ENCODE data around the gene DKKL1.

DKKL1 gene

GRCh38 chr19:49338023-49338677, 25.5 kb upstream of the DKKL1 start:
- ATAC-seq = no peak
- no peak for TF ChIP-seq BACH2 (CRISPR knock-in tag; IDR thresholded peaks at IDR 0.05; ENCODE audit: borderline replicate concordance)
- peak; percentile 42; the same call in 1 of the 2 replicates for TF ChIP-seq ZFP3 (CRISPR knock-in tag; IDR thresholded peaks at IDR 0.05)

GRCh38 chr19:49338691-49339300, 24.9 kb upstream of the DKKL1 start:
- TF ChIP-seq BACH2 (CRISPR knock-in tag; IDR thresholded peaks at IDR 0.05; ENCODE audit: borderline replicate concordance) (no peak), POU6F1 (CRISPR knock-in tag; IDR thresholded peaks at IDR 0.05; ENCODE audit: borderline replicate concordance, low read depth) (no peak), ARNTL (CRISPR knock-in tag; IDR thresholded peaks at IDR 0.05; ENCODE audit: borderline replicate concordance, low read depth) (no peak), ZNF8 (CRISPR knock-in tag; IDR thresholded peaks at IDR 0.05) (no peak), RARB (CRISPR knock-in tag; IDR thresholded peaks at IDR 0.05) (no peak), ZNF565 (CRISPR knock-in tag; conservative IDR thresholded peaks at IDR 0.05; ENCODE audit: low read depth) (no peak), CREB5 (CRISPR knock-in tag; IDR thresholded peaks at IDR 0.05; ENCODE audit: low read depth) (no peak), GLIS3 (CRISPR knock-in tag; IDR thresholded peaks at IDR 0.05) (no peak), ZFP3 (CRISPR knock-in tag; IDR thresholded peaks at IDR 0.05) (no peak)
- ATAC-seq = peak; percentile 61

- TF ChIP-seq ESRRG (CRISPR knock-in tag; IDR thresholded peaks at IDR 0.05) (no peak), OSR1 (CRISPR knock-in tag; IDR thresholded peaks at IDR 0.05) (no peak), PATZ1 (CRISPR knock-in tag; IDR thresholded peaks at IDR 0.05; ENCODE audit: borderline replicate concordance) (0 out of 2 replicates have a peak, but pooled peaks have one; percentile 46)
- peak; percentile 91 for ATAC-seq
These were observed 24.2 kb upstream of the DKKL1 start for GRCh38 chr19:49339301-49340068.

- no peak for ATAC-seq
- TF ChIP-seq TOX (CRISPR knock-in tag; IDR thresholded peaks at IDR 0.05; ENCODE audit: borderline replicate concordance) = no peak
- no peak for TF ChIP-seq SNAI2 (CRISPR knock-in tag; IDR thresholded peaks at IDR 0.05)
- no peak for TF ChIP-seq GLIS3 (CRISPR knock-in tag; IDR thresholded peaks at IDR 0.05)
- no peak for TF ChIP-seq CSDC2 (CRISPR knock-in tag; IDR thresholded peaks at IDR 0.05)
- no peak for TF ChIP-seq ZC3H10 (CRISPR knock-in tag; IDR thresholded peaks at IDR 0.05)
These were observed 23.4 kb upstream of the DKKL1 start for GRCh38 chr19:49340069-49340864.

- ATAC-seq = no peak
- TF ChIP-seq ZFP3 (CRISPR knock-in tag; IDR thresholded peaks at IDR 0.05) (no peak), TCF4 (CRISPR knock-in tag; IDR thresholded peaks at IDR 0.05; ENCODE audit: borderline replicate concordance) (no peak), BACH2 (CRISPR knock-in tag; IDR thresholded peaks at IDR 0.05; ENCODE audit: borderline replicate concordance) (no peak), TOX (CRISPR knock-in tag; IDR thresholded peaks at IDR 0.05; ENCODE audit: borderline replicate concordance) (no peak), ISL1 (CRISPR knock-in tag; IDR thresholded peaks at IDR 0.05) (no peak), OSR1 (CRISPR knock-in tag; IDR thresholded peaks at IDR 0.05) (no peak), ZC3H10 (CRISPR knock-in tag; IDR thresholded peaks at IDR 0.05) (no peak), PATZ1 (CRISPR knock-in tag; IDR thresholded peaks at IDR 0.05; ENCODE audit: borderline replicate concordance) (no peak), ZNF70 (CRISPR knock-in tag; IDR thresholded peaks at IDR 0.05) (no peak), CSDC2 (CRISPR knock-in tag; IDR thresholded peaks at IDR 0.05) (no peak), PPARA (CRISPR knock-in tag; IDR thresholded peaks at IDR 0.05; ENCODE audit: borderline replicate concordance) (no peak), RARB (CRISPR knock-in tag; IDR thresholded peaks at IDR 0.05) (no peak), CSRNP3 (CRISPR knock-in tag; IDR thresholded peaks at IDR 0.05) (no peak), GLIS3 (CRISPR knock-in tag; IDR thresholded peaks at IDR 0.05) (no peak), ARNTL (CRISPR knock-in tag; IDR thresholded peaks at IDR 0.05; ENCODE audit: borderline replicate concordance, low read depth) (no peak)
These were observed 22.6 kb upstream of the DKKL1 start for GRCh38 chr19:49340865-49341718.
